MM.1S (cell line): ENCODE measurements around the gene ADD2.

ENCODE experiments used
- DNase-seq: peaks from one replicate; pipeline ENCODE4 v3.0.0-alpha.2; 2015
- H2AFZ ChIP-seq: fragments of 300-600 bp; sonication (generic); 2 replicates; pipeline ENCODE4 v1.6.0; 2016; ENCODE audit warnings: antibody characterized with exemption, low read length
- H3F3A ChIP-seq: fragments of 300-600 bp; sonication (generic); 2 replicates; pipeline ENCODE4 v1.6.1; 2016; ENCODE audit warnings: mild to moderate bottlenecking, antibody characterized with exemption, low read length, moderate library complexity, mixed read lengths; ENCODE audit not compliant: insufficient read depth
- H3K27ac ChIP-seq: fragments of 300-600 bp; sonication (generic); 2 replicates; pipeline ENCODE4 v1.5.1; 2016; ENCODE audit warnings: mild to moderate bottlenecking, low read length
- H3K27me3 ChIP-seq: fragments of 300-600 bp; sonication (generic); replicated peaks from 2 replicates; pipeline ENCODE4 v1.6.0; 2016; ENCODE audit warnings: low read length; ENCODE audit not compliant: insufficient read depth
- H3K36me3 ChIP-seq: fragments of 300-600 bp; sonication (generic); replicated peaks from 2 replicates; pipeline ENCODE4 v1.6.1; 2016; ENCODE audit warnings: mild to moderate bottlenecking, low read length, mixed read lengths; ENCODE audit not compliant: insufficient read depth
- H3K4me1 ChIP-seq: fragments of 300-600 bp; sonication (generic); 2 replicates; pipeline ENCODE4 v1.6.1; 2016; ENCODE audit warnings: low read length, mixed read lengths
- H3K4me2 ChIP-seq: fragments of 300-600 bp; sonication (generic); 2 replicates; pipeline ENCODE4 v1.6.0; 2016; ENCODE audit warnings: low read depth, low read length
- H3K4me3 ChIP-seq: fragments of 300-600 bp; sonication (generic); 2 replicates; pipeline ENCODE4 v1.5.1; 2016; ENCODE audit warnings: low read length, mixed read lengths
- H3K79me2 ChIP-seq: fragments of 300-600 bp; sonication (generic); 2 replicates; pipeline ENCODE4 v1.6.1; 2016; ENCODE audit warnings: mixed run types, low read length, mixed read lengths
- H3K9ac ChIP-seq: fragments of 300-600 bp; sonication (generic); 2 replicates; pipeline ENCODE4 v1.6.1; 2016; ENCODE audit warnings: low read length, mixed read lengths
- H3K9me2 ChIP-seq: fragments of 300-600 bp; sonication (generic); replicated peaks from 2 replicates; pipeline ENCODE4 v1.6.1; 2016; ENCODE audit warnings: mild to moderate bottlenecking, low read length, mixed read lengths; ENCODE audit not compliant: insufficient read depth
- H3K9me3 ChIP-seq: fragments of 300-600 bp; sonication (generic); replicated peaks from 2 replicates; pipeline ENCODE4 v1.6.1; 2016; ENCODE audit warnings: mild to moderate bottlenecking, low read length, mixed read lengths; ENCODE audit not compliant: insufficient read depth
- H4K20me1 ChIP-seq: fragments of 300-600 bp; sonication (generic); 2 replicates; pipeline ENCODE4 v1.6.1; 2016; ENCODE audit warnings: mild to moderate bottlenecking, low read length, moderate library complexity, mixed read lengths; ENCODE audit not compliant: insufficient read depth
- CTCF ChIP-seq: fragments of 300-600 bp; sonication (generic); IDR thresholded peaks from 2 replicates; pipeline ENCODE4 v1.5.1; 2016; ENCODE audit warnings: antibody characterized with exemption, low read length, mixed read lengths
- EZH2 ChIP-seq: fragments of 300-600 bp; sonication (generic); optimal IDR thresholded peaks from 2 replicates; pipeline ENCODE3; 2017; ENCODE audit warnings: low read depth, mild to moderate bottlenecking, antibody characterized with exemption, low read length, mixed read lengths
- EZH2phosphoT487 ChIP-seq: fragments of 300-600 bp; sonication (generic); IDR thresholded peaks from 2 replicates; pipeline ENCODE4 v1.6.1; 2018; ENCODE audit warnings: antibody characterized with exemption, low read length

The ADD2 gene

GRCh38 chr2:70768590-70769085 lies 638 bp upstream of the ADD2 start:
- Histone ChIP-seq H3K4me1 (peaks cover 12% of the 10 kb centered on the region), H3K9ac (no peak overlapping the region), H3K27me3 (no peaks in the 10 kb centered on the region), H3K36me3 (no peaks in the 10 kb centered on the region), H3F3A (no peaks in the 10 kb centered on the region), H3K4me2 (no peak overlapping the region), H3K9me3 (no peaks in the 10 kb centered on the region), H2AFZ (no peak overlapping the region), H3K79me2 (peaks cover 3% of the 10 kb centered on the region; the same call in 1 of the 2 replicates), H4K20me1 (no peaks in the 10 kb centered on the region), H3K4me3 (no peak overlapping the region), H3K27ac (no peak overlapping the region), H3K9me2 (no peaks in the 10 kb centered on the region)
- DNase-seq: no peak
- TF ChIP-seq CTCF (no peak), EZH2 (no peak), EZH2phosphoT487 (no peak)

- Histone ChIP-seq H2AFZ (peak overlapping the region; percentile 98), H3K27me3 (no peaks in the 10 kb centered on the region), H4K20me1 (no peaks in the 10 kb centered on the region), H3K27ac (no peak overlapping the region; the same call in 1 of the 2 replicates), H3K9ac (peak overlapping the region; percentile 55; the same call in 1 of the 2 replicates), H3K9me2 (no peaks in the 10 kb centered on the region), H3K79me2 (peaks cover 3% of the 10 kb centered on the region; the same call in 1 of the 2 replicates), H3K4me3 (peak overlapping the region; percentile 86), H3K4me1 (peaks cover 6% of the 10 kb centered on the region), H3K4me2 (peak overlapping the region; percentile 98), H3F3A (no peaks in the 10 kb centered on the region), H3K36me3 (no peaks in the 10 kb centered on the region), H3K9me3 (no peaks in the 10 kb centered on the region)
- TF ChIP-seq EZH2phosphoT487: no peak
- no peak for TF ChIP-seq CTCF
- DNase-seq: peak; percentile 25
Observed at GRCh38 chr2:70767079-70767698, 811 bp downstream of the ADD2 start.

- H4K20me1 ChIP-seq: no peaks in the 10 kb centered on the region
- H3K9ac ChIP-seq: peak overlapping the region; percentile 55; the same call in 1 of the 2 replicates
- peak overlapping the region; percentile 98 for H3K4me2 ChIP-seq
- DNase-seq: no peak
- H3F3A ChIP-seq: no peaks in the 10 kb centered on the region
- no peaks in the 10 kb centered on the region for H3K27me3 ChIP-seq
- H3K36me3 ChIP-seq: no peaks in the 10 kb centered on the region
- H3K4me1 ChIP-seq: peaks cover 6% of the 10 kb centered on the region
- H3K9me3 ChIP-seq: no peaks in the 10 kb centered on the region
- no peaks in the 10 kb centered on the region for H3K9me2 ChIP-seq
- peaks cover 3% of the 10 kb centered on the region; the same call in 1 of the 2 replicates for H3K79me2 ChIP-seq
- H3K4me3 ChIP-seq: peak overlapping the region; percentile 86
- TF ChIP-seq EZH2phosphoT487 (no peak), EZH2 (no peak)
- peak overlapping the region; percentile 80 for H2AFZ ChIP-seq
- H3K27ac ChIP-seq: no peak overlapping the region
Observed at GRCh38 chr2:70766357-70767078, 1.5 kb downstream of the ADD2 start.
